ENCODE measurements around the gene IL1RAPL2. TPM values are rescaled to one million over a fixed set of nuclear protein-coding genes. Genes with fewer than 3 reads are reported as not detected.

The IL1RAPL2 gene
- total RNA-seq, 1 donor from 2014 or later = not detected

- no peak overlapping the region for H3K4me3 ChIP-seq
- no peaks in the 10 kb centered on the region for H3K36me3 ChIP-seq
- H3K27me3 ChIP-seq (ENCODE audit: low read depth) = no peaks in the 10 kb centered on the region
- no peak for TF ChIP-seq CTCF (IDR thresholded peaks at IDR 0.05; ENCODE audit: borderline replicate concordance)
- H3K9me3 ChIP-seq (replicated peaks) = peaks cover 4% of the 10 kb centered on the region
- intact Hi-C loops (cut with micrococcal nuclease) = no loop called here
- no peaks in the 10 kb centered on the region for H3K4me1 ChIP-seq
- no peak for DNase-seq
- no peak overlapping the region for H3K27ac ChIP-seq (replicated peaks)
Observed at GRCh38 chrX:105051364-105051763, 485.4 kb downstream of the IL1RAPL2 start.

GRCh38 chrX:105052926-105053325 lies 486.9 kb downstream of the IL1RAPL2 start:
- Histone ChIP-seq H3K4me3 (no peak overlapping the region), H3K36me3 (no peaks in the 10 kb centered on the region), H3K27ac (replicated peaks) (no peak overlapping the region), H3K27me3 (ENCODE audit: low read depth) (no peaks in the 10 kb centered on the region), H3K4me1 (no peaks in the 10 kb centered on the region), H3K9me3 (replicated peaks) (peaks cover 4% of the 10 kb centered on the region)
- DNase-seq = no peak
- no peak for TF ChIP-seq CTCF (IDR thresholded peaks at IDR 0.05; ENCODE audit: borderline replicate concordance)
- intact Hi-C loops (cut with micrococcal nuclease) = no loop called here

- DNase-seq = no peak
- Histone ChIP-seq H3K27me3 (ENCODE audit: low read depth) (no peaks in the 10 kb centered on the region), H3K4me3 (no peak overlapping the region), H3K27ac (replicated peaks) (no peak overlapping the region), H3K36me3 (no peaks in the 10 kb centered on the region), H3K4me1 (no peaks in the 10 kb centered on the region), H3K9me3 (replicated peaks) (no peaks in the 10 kb centered on the region)
- intact Hi-C loops (cut with micrococcal nuclease) = no loop called here
- TF ChIP-seq CTCF (IDR thresholded peaks at IDR 0.05; ENCODE audit: borderline replicate concordance) = no peak
Observed at GRCh38 chrX:105063743-105064142, 497.7 kb downstream of the IL1RAPL2 start.

GRCh38 chrX:105098201-105098600 lies 532.2 kb downstream of the IL1RAPL2 start:
- TF ChIP-seq CTCF (IDR thresholded peaks at IDR 0.05; ENCODE audit: borderline replicate concordance) = no peak
- H3K4me1 ChIP-seq = no peaks in the 10 kb centered on the region
- H3K27me3 ChIP-seq (ENCODE audit: low read depth) = no peaks in the 10 kb centered on the region
- H3K27ac ChIP-seq (replicated peaks) = no peak overlapping the region
- H3K36me3 ChIP-seq = no peaks in the 10 kb centered on the region
- H3K4me3 ChIP-seq = no peak overlapping the region
- intact Hi-C loops (cut with micrococcal nuclease) = no loop called here
- DNase-seq = no peak
- no peaks in the 10 kb centered on the region for H3K9me3 ChIP-seq (replicated peaks)

- no peaks in the 10 kb centered on the region for H3K4me1 ChIP-seq
- no peak overlapping the region for H3K27ac ChIP-seq (replicated peaks)
- H3K27me3 ChIP-seq (ENCODE audit: low read depth) = no peaks in the 10 kb centered on the region
- no peak for TF ChIP-seq CTCF (IDR thresholded peaks at IDR 0.05; ENCODE audit: borderline replicate concordance)
- H3K36me3 ChIP-seq = no peaks in the 10 kb centered on the region
- no peak for DNase-seq
- intact Hi-C loops (cut with micrococcal nuclease) = no loop called here
- no peaks in the 10 kb centered on the region for H3K9me3 ChIP-seq (replicated peaks)
- no peak overlapping the region for H3K4me3 ChIP-seq
Observed at GRCh38 chrX:105098812-105099211, 532.8 kb downstream of the IL1RAPL2 start.

GRCh38 chrX:105101378-105101777 lies 535.4 kb downstream of the IL1RAPL2 start:
- Histone ChIP-seq H3K4me3 (no peak overlapping the region), H3K9me3 (replicated peaks) (no peaks in the 10 kb centered on the region), H3K27ac (replicated peaks) (no peak overlapping the region), H3K27me3 (ENCODE audit: low read depth) (no peaks in the 10 kb centered on the region), H3K36me3 (no peaks in the 10 kb centered on the region), H3K4me1 (no peaks in the 10 kb centered on the region)
- intact Hi-C loops (cut with micrococcal nuclease) = no loop called here
- DNase-seq = no peak
- no peak for TF ChIP-seq CTCF (IDR thresholded peaks at IDR 0.05; ENCODE audit: borderline replicate concordance)

All from left ventricle myocardium inferior (tissue), 1 donor.